Cerebellar nuclear complex (tissue), 1 donor: ENCODE data around the gene CIRBP.

ENCODE experiments used
- DNase-seq, 2 experiments: peaks; one replicate each; lab custom pipeline; 2025; lab: John Stamatoyannopoulos, UW

CIRBP gene

GRCh38 chr19:1267477-1268225 lies 1.5 kb upstream of the CIRBP start:
- no peak for DNase-seq

DNA sequence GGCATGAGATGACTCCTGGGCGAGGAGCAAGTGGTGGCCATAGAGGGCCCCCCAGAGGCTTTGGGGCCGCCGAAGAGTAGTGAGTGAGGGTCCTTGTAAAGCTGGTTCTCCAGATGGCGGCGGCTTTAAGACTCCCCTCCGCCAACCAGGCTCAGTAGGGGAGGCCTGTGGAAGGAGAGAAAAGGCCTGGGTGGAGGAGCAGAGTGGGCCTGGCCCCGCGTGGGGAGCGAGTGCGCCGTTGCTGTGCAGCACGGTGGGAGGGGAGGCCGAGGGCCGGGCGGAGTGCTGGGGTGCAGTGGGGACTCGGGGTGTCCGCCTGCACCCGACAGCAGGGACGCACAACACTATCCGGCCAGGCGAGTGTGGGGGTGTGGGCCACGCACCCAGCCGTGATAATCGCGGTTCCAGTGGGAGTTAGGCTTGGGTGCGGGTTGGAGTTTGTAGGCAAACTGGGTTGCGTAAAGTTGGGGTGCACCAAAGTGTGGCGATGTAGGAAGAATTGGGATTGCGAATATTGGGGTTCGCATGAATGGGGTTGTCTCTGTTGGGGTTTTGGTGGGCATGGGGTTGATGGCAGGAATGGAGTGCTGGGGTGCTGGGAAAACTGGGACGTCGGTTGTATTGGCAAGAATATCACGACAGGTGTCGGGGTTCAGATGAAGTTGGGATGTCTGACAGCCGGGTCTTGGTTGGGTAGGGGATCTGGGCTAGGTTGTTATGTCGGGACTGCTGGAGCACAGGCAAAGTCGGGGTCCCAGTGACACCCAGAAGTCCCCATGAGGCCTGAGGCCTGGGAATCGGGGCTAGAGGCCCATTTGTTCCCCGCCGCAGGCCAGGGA lies 687 bp upstream of the CIRBP start:
- no peak for DNase-seq

GRCh38 chr19:1269478-1270212 lies 513 bp downstream of the CIRBP start:
- DNase-seq = peak in 1 of 2 experiments; percentile 52

GRCh38 chr19:1270213-1270853 lies 1.2 kb downstream of the CIRBP start:
- DNase-seq = no peak

DNA sequence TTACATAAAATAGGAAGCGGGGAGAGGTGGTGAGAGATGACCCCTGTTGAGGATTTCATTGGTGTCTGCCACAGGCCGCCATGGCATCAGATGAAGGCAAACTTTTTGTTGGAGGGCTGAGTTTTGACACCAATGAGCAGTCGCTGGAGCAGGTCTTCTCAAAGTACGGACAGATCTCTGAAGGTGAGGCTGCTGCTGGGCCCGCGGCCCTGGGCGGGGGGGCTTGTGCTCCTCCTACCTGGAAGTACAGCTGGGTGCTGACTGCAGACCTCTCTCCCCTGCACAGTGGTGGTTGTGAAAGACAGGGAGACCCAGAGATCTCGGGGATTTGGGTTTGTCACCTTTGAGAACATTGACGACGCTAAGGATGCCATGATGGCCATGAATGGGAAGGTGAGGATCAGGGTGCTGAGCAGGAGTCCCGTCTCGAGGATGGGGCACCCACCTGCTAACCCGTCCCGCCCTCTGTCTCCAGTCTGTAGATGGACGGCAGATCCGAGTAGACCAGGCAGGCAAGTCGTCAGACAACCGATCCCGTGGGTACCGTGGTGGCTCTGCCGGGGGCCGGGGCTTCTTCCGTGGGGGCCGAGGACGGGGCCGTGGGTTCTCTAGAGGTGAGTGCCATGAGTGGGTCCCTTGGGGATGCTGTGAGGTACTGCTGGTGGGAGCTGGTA lies 1.9 kb downstream of the CIRBP start:
- DNase-seq = no peak

- DNase-seq = no peak
Measured at GRCh38 chr19:1271528-1272422, 2.6 kb downstream of the CIRBP start.

DNA sequence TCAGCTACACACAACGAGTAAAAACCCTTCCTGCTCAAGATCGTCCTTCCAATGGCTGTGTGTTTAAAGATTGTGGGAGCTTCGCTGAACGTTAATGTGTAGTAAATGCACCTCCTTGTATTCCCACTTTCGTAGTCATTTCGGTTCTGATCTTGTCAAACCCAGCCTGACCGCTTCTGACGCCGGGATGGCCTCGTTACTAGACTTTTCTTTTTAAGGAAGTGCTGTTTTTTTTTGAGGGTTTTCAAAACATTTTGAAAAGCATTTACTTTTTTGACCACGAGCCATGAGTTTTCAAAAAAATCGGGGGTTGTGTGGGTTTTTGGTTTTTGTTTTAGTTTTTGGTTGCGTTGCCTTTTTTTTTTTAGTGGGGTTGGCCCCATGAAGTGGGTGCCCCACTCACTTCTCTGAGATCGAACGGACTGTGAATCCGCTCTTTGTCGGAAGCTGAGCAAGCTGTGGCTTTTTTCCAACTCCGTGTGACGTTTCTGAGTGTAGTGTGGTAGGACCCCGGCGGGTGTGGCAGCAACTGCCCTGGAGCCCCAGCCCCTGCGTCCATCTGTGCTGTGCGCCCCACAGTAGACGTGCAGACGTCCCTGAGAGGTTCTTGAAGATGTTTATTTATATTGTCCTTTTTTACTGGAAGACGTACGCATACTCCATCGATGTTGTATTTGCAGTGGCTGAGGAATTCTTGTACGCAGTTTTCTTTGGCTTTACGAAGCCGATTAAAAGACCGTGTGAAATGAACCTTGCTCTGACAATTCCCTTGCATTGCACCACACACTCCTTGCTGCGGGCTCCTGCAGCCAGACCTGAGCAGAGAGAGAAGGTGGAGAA lies 3.5 kb downstream of the CIRBP start:
- DNase-seq = no peak

DNA sequence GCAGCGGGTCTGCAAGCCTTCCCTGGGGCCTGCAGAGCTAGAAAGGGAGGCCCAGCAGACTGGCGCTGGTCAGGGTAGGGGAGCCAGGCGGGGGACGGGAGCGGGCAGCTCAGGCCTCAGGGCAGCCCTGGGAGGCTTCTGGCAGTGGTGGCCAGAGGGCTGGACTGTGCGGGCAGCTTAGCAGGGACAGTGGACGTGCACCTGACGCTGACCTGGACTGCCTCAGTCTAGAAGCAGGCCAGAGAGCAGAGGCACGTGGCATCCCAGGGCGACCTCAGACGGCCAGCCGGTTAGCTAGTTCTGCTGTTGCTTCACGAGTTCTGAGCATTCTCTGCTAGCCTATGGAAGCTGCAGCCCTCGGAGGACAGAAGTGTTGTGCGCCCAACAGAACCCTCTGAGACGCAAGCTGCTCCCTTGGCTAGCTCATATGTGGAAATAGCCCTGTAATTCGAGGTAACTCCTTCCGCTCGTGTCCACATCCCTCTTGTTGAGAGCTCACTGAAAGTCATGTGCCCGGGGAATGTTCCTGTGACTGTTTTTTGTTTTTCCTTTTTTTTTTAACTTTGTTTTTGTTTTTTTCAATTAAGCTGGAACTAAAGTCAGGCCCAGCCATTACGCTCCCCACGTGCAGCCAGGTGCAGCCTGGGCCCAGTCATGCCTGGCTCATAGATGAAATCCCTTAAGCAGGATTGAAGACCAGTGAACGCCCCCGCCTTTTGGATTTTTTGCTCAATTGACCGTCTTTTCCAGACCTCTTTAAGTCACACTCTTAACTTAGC lies 4.3 kb downstream of the CIRBP start:
- DNase-seq = no peak

DNA sequence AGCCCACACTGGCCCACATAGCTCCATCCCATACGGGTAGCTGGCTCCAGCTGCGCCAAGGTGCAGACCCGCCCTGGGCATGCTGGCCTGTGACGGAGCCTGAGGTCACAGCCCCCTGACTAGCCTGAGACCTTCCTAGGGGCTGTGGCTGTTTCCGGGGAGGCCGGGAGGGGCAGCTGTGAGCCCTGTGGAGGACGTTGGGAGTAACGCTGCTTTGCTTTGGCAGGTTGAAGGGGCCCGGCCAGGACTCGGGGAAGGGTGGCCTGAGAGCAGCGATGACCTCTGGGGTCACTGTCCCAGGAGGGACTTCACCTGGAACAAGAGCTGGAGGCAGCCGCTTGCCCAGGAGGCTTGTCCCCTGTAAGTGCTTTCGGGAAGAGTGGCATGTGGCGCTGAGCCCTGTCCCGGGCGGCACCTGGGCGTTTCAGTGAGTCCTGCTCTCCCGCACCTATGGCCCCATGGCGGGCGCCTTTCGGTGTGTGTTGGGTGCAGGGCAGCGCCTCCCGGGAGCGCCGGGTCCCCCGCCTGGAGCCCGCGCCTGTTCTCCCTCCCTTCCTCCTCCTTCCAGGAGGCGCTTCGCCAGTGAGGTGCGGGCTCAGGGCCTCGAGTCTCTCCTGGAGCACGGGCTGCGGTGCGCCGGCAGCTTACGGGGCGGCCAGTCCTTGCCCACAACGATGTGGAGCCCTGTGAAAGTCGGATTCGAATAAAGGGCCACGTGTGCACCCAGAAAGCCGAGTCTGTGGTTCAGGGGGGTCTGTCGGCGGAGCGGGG lies 5.1 kb downstream of the CIRBP start:
- DNase-seq = no peak

- no peak for DNase-seq
Measured at GRCh38 chr19:1274852-1275259, 5.7 kb downstream of the CIRBP start.

- DNase-seq = peak; percentile 56 to 66
Measured at GRCh38 chr19:1275260-1275975, 6.3 kb downstream of the CIRBP start, which contains the start of gene FAM174C. Gene FAM174C, plus strand, starts transcription at chr19:1275530. Its CDS starts 20 bp downstream, at chr19:1275550.

DNA sequence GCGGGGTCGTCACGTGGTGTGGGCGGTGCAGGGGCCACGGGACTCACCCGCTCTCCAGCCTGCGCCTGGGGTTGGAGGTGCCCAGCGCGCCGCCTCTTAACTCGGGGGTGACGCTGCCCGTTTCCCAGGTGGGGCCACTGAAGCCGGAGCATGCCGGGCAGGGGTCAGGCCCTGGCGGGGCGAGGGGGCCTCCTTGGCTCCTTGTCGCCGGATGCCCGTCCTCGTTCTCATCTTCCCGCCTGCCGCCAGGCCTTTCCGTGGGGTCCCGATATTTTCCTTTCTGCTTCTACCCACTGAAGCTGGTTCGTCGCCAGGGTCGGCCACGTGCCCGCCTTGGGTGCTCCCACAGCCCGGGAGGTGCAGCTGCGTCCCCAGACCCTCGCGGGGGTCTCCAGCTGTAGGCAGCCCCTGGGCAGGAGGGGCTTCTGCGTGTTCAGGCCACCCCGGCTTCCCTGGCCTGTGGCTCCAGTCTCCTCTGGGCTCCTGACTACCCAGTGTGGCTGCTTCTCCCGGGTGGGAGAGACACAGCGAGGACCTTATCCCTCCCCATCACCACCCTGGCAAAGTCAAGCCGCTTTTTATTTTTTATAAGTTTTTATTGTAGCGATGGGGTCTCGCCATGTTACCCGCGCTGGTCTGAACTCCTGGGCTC lies 7.0 kb downstream of the CIRBP start:
- DNase-seq = no peak

- DNase-seq = no peak
Measured at GRCh38 chr19:1276628-1277022, 7.5 kb downstream of the CIRBP start.

GRCh38 chr19:1277061-1277460 lies 7.9 kb downstream of the CIRBP start:
- no peak for DNase-seq

- DNase-seq = no peak
Measured at GRCh38 chr19:1278074-1278473, 8.9 kb downstream of the CIRBP start.
